GM12878 (cell line): Measurements from ENCODE around the gene DDX49. TPM values are rescaled to one million over a fixed set of nuclear protein-coding genes. Genes with fewer than 3 reads are reported as not detected.

Experiments
- ATAC-seq: fragments of 200-7000 bp; cut with Tn5 transposase; 3 replicates; pipeline ENCODE4 v1.9.1; 2020; ENCODE audit warnings: mild to moderate bottlenecking, moderate library complexity
- BruUV-seq: library from RNA; stranded (reverse); fragments of 400-500 nt; replicated peaks from 2 replicates; lab custom pipeline; 2021; lab: Mats Ljungman, UMichigan
- CTCF ChIA-PET: fragments of 300-600 bp; sonication (Branson Sonifier 250); formaldehyde crosslinking; extraction: SDS; loops from one replicate; lab custom pipeline; 2021; ENCODE audit warnings: inconsistent platforms; lab: Yijun Ruan, JAX
- POLR2A ChIA-PET: fragments of 350-600 bp; formaldehyde crosslinking; extraction: SDS; loops from one replicate; lab custom pipeline; 2021; ENCODE audit warnings: inconsistent platforms; lab: Charles Lee
- RAD21 ChIA-PET: fragments of 300-600 bp; sonication (Branson Sonifier 250); formaldehyde crosslinking; loops from one replicate; lab custom pipeline; 2023; ENCODE audit warnings: antibody characterized with exemption; ENCODE audit not compliant: unreplicated experiment; lab: Charles Lee
- SMC1A ChIA-PET: fragments of 300-600 bp; sonication (Branson Sonifier 250); formaldehyde crosslinking; loops from one replicate; lab custom pipeline; 2023; ENCODE audit not compliant: unreplicated experiment, uncharacterized antibody; lab: Charles Lee
- DNase-seq: peaks from one replicate; pipeline ENCODE4 v3.0.0-alpha.2; 2011; ENCODE audit warnings: low read depth, low spot score
- FAIRE-seq: peaks from 3 replicates; lab custom pipeline; 2011; peaks lifted over from hg19 to GRCh38; lab: Jason Lieb, UNC
- H2AFZ ChIP-seq: 2 replicates; pipeline ENCODE4 v1.6.0; 2011; ENCODE audit warnings: low read depth, low read length, control low read depth; ENCODE audit not compliant: control insufficient read depth
- H3K27ac ChIP-seq: 2 replicates; pipeline ENCODE4 v1.5.1; 2011; ENCODE audit warnings: control low read depth; ENCODE audit not compliant: control insufficient read depth, insufficient read depth
- H3K27me3 ChIP-seq, 2 experiments: replicated peaks in 1 of 2; 2 replicates each; pipeline versions ENCODE4 v1.6.0 to v1.6.1; 2011; ENCODE audit warnings: low read length in 1 of 2; ENCODE audit not compliant: control insufficient read depth in 2 of 2, insufficient read depth in 2 of 2
- H3K36me3 ChIP-seq, 2 experiments: 2 replicates each; pipeline ENCODE4 v1.5.1; 2011; ENCODE audit warnings: low read length in 1 of 2; ENCODE audit not compliant: control insufficient read depth in 2 of 2, insufficient read depth in 2 of 2
- H3K4me1 ChIP-seq: 2 replicates; pipeline ENCODE4 v1.6.1; 2011; ENCODE audit warnings: mild to moderate bottlenecking, low read length, moderate library complexity, mixed read lengths; ENCODE audit not compliant: control insufficient read depth, insufficient read depth
- H3K4me2 ChIP-seq: 2 replicates; pipeline ENCODE4 v1.6.0; 2011; ENCODE audit warnings: control low read depth; ENCODE audit not compliant: control insufficient read depth, insufficient read depth
- H3K4me3 ChIP-seq: fragments of 200-600 bp; sonication (generic); 2 replicates; pipeline ENCODE4 v1.5.1; 2016
- H3K79me2 ChIP-seq: 2 replicates; pipeline ENCODE4 v1.6.0; 2011; ENCODE audit warnings: low read length; ENCODE audit not compliant: control insufficient read depth, insufficient read depth
- H3K9ac ChIP-seq: 2 replicates; pipeline ENCODE4 v1.8.0; 2011; ENCODE audit warnings: low read length, control low read depth, mixed read lengths; ENCODE audit not compliant: control insufficient read depth, insufficient read depth
- H3K9me3 ChIP-seq: replicated peaks from 3 replicates; pipeline ENCODE4 v1.5.1; 2011; ENCODE audit warnings: mild to moderate bottlenecking, low read length; ENCODE audit not compliant: control insufficient read depth, insufficient read depth
- H4K20me1 ChIP-seq: 2 replicates; pipeline ENCODE4 v1.6.0; 2011; ENCODE audit not compliant: control insufficient read depth, insufficient read depth
- BCL3 ChIP-seq: IDR thresholded peaks from 2 replicates; pipeline ENCODE4 v1.6.1; 2011; ENCODE audit warnings: borderline replicate concordance, low read depth, mild to moderate bottlenecking, moderate library complexity, low read length; ENCODE audit not compliant: insufficient read depth, poor library complexity, severe bottlenecking
- CEBPB ChIP-seq, 2 experiments: fragments of 150-350 bp in 1 of 2; IDR thresholded peaks; 2 replicates each; pipeline ENCODE4 v1.6.1; 2012 to 2014; ENCODE audit warnings: low read depth in 2 of 2, low read length in 2 of 2, borderline replicate concordance in 1 of 2, inconsistent platforms in 1 of 2
- ESRRA ChIP-seq: IDR thresholded peaks from 2 replicates; pipeline ENCODE4 v1.6.1; 2012; ENCODE audit warnings: mild to moderate bottlenecking, low read length, improper control_type of control experiment
- FOXM1 ChIP-seq: IDR thresholded peaks from 2 replicates; pipeline ENCODE4 v1.6.1; 2012; ENCODE audit warnings: low read depth, mild to moderate bottlenecking, inconsistent platforms, low read length, moderate library complexity
- JUNB ChIP-seq: IDR thresholded peaks from 2 replicates; pipeline ENCODE4 v1.6.1; 2016; ENCODE audit warnings: antibody characterized with exemption, mild to moderate bottlenecking
- RFX5 ChIP-seq: IDR thresholded peaks from 2 replicates; pipeline ENCODE4 v1.6.1; 2011; ENCODE audit warnings: low read depth, low read length, improper control_type of control experiment
- RUNX3 ChIP-seq: IDR thresholded peaks from 2 replicates; pipeline ENCODE4 v1.6.1; 2012; ENCODE audit warnings: low read length, inconsistent platforms
- ZBED1 ChIP-seq: IDR thresholded peaks from 2 replicates; pipeline ENCODE4 v1.6.1; 2016; ENCODE audit warnings: borderline replicate concordance
- WGBS: methylation state at CpG from one replicate; pipeline ENCODE4 v1.1.6; 2016; ENCODE audit warnings: low lambda C conversion rate; ENCODE audit not compliant: insufficient replicate concordance, insufficient coverage; ENCODE audit errors: missing lambda C conversion rate; 5-methylcytosine and 5-hydroxymethylcytosine counted together
- in situ Hi-C: fragments of 300-500 bp; cut with MboI; formaldehyde crosslinking; loops from 9 replicates; pipeline ENCODE4 v1.14.3; 2018; ENCODE audit warnings: mixed read lengths
- intact Hi-C: fragments of 100-400 bp; cut with micrococcal nuclease; formaldehyde crosslinking; loops from one replicate; pipeline ENCODE4 v1.14.2; 2022; ENCODE audit not compliant: unreplicated experiment
- polyA plus RNA-seq, 11 experiments: library from polyadenylated mRNA; depleted of rRNA in 4 of 11; unstranded in 6 of 11; stranded (reverse) in 5 of 11; fragments of >200 nt; fragmentation: Nextera tagmentation in 4 of 11; fragmentation: Illumina TruSeq in 1 of 11; extraction: Ambion mirVana in 4 of 11; extraction: Trizol in 1 of 11; gene quantifications; 1 replicate in 1 of 11; 2 replicates in 10 of 11; pipeline versions ENCODE4 v1.2.1 to v1.2.3, GENCODE V29; 2011 to 2016; ENCODE audit warnings: inconsistent platforms in 2 of 11, missing spikeins in 2 of 11, low read depth in 1 of 11
- total RNA-seq, 4 experiments: library from RNA; depleted of rRNA in 3 of 4; stranded (reverse); fragments of >200 nt in 3 of 4; fragmentation: Illumina TruSeq in 1 of 4; extraction: Trizol in 1 of 4; gene quantifications; 2 replicates each; pipeline versions ENCODE4 v1.2.1 to v1.2.3, GENCODE V29; 2013 to 2021
- TF ChIP-seq, protein P1 (sequence below): fragments of 450-650 bp; IDR thresholded peaks from 2 replicates; pipeline ENCODE4 v1.6.1; 2018; ENCODE audit warnings: borderline replicate concordance, mild to moderate bottlenecking; ENCODE audit not compliant: partially characterized antibody

DDX49 gene
- total and polyA plus RNA-seq, 10 of the 15 experiments (the other 5 are each of a cell fraction or from before 2014, with no cell fraction given), result 0.58 to 102 (median 48.1) TPM

GRCh38 chr19:18941628-18942354 lies 22.3 kb downstream of the DDX49 start (continued):
- TF ChIP-seq BCL3 (no peak), CEBPB (IDR thresholded peaks at IDR 0.05; ENCODE audit: borderline replicate concordance in 1 of 2, low read depth in 2 of 2, low read length in 2 of 2) (no peak), RUNX3 (no peak), JUNB (no peak)

- H3K4me2 ChIP-seq, result no peak overlapping the region
- H3K36me3 ChIP-seq, result no peaks in the 10 kb centered on the region
- H3K4me3 ChIP-seq, result no peak overlapping the region
- ChIA-PET RAD21 (no interaction called here), POLR2A (interaction anchor here (1.4 kb wide), 1 partner anchor 23 kb away, joined by 4 read pairs; the partner anchor contains the start of genes COPE and DDX49), SMC1A (interaction anchor here (1.0 to 1.3 kb wide), 2 partner anchors 24 to 45 kb away, joined by 3 to 4 read pairs; partner anchors contain the start of gene COPE), CTCF (interaction anchor here (0.6 to 1.2 kb wide), 2 partner anchors 45 to 1676 kb away, joined by 3 to 4 read pairs; no protein-coding TSS in a partner anchor)
- in situ Hi-C loops (no loop called here), intact Hi-C loops (no loop called here)
- H3K79me2 ChIP-seq, result no peaks in the 10 kb centered on the region
- H4K20me1 ChIP-seq, result no peaks in the 10 kb centered on the region
- ATAC-seq (no peak), DNase-seq (no peak), FAIRE-seq (no peak)
- H2AFZ ChIP-seq, result no peak overlapping the region
- BruUV-seq, result no TSS peak
- no peak overlapping the region for H3K9ac ChIP-seq
- peaks cover 7% of the 10 kb centered on the region for H3K4me1 ChIP-seq
- no peaks in the 10 kb centered on the region for H3K9me3 ChIP-seq
- 22% methylated on average over 6 of the region's 6 CpGs for WGBS
- TF ChIP-seq ESRRA (no peak), RFX5 (no peak), FOXM1 (no peak), ZBED1 (no peak)
- TF ChIP-seq, protein P1, sequence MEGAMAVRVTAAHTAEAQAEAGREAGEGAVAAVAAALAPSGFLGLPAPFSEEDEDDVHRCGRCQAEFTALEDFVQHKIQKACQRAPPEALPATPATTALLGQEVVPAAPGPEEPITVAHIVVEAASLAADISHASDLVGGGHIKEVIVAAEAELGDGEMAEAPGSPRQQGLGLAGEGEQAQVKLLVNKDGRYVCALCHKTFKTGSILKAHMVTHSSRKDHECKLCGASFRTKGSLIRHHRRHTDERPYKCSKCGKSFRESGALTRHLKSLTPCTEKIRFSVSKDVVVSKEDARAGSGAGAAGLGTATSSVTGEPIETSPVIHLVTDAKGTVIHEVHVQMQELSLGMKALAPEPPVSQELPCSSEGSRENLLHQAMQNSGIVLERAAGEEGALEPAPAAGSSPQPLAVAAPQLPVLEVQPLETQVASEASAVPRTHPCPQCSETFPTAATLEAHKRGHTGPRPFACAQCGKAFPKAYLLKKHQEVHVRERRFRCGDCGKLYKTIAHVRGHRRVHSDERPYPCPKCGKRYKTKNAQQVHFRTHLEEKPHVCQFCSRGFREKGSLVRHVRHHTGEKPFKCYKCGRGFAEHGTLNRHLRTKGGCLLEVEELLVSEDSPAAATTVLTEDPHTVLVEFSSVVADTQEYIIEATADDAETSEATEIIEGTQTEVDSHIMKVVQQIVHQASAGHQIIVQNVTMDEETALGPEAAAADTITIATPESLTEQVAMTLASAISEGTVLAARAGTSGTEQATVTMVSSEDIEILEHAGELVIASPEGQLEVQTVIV, result no peak
- peaks cover 1 to 2% of the 10 kb centered on the region in 2 experiments for H3K27me3 ChIP-seq
- H3K27ac ChIP-seq, result no peak overlapping the region
Measured at GRCh38 chr19:18942692-18943091, 23.2 kb downstream of the DDX49 start.
